ENCODE results near the gene ANKRD13B.
"Not testable (repeated sequence)": the region's sequence is repeated elsewhere in the genome, so short reads cannot be mapped to it uniquely, and the experiment has no call there.

ANKRD13B gene

DNA sequence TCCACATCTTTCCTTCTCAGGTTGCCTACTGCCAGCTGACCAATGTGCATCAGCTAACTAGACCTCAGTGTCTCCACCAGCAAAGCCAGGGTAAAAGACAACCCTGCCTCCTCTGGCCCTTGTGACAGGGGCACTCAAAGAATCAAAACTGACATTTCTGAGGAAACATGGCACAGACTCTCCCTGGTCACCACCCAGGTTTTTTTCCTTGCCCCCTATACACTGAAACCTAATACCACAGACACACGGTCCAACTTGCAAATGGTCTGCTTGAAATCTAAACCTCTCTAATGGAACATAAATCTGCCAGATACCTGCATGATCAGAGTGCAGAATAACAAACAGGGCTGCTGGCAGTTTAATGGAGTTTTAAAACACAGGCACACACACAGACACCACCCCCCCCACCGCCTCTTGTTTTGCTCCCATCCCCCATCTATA lies 49.3 kb downstream of the ANKRD13B start:
- DNase-seq (ENCODE audit: low spot score), result no peak

DNA sequence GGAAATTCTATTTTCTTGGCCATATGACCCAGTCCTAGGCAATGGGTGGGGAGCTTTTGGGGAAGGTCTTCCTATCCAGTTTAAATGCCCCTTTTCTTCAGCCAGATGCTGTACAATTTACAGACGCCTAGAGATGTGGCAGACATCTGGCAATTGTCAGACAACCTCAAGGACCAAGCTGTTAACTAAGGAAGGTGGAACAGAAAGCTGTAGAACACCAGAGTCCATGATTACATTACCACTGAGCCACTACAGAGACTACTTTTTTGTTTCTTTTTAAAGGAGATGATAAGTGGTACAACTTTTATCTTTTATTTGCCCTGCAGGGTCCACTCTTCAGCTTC lies 50.9 kb downstream of the ANKRD13B start:
- no peak for DNase-seq (ENCODE audit: low spot score)

DNA sequence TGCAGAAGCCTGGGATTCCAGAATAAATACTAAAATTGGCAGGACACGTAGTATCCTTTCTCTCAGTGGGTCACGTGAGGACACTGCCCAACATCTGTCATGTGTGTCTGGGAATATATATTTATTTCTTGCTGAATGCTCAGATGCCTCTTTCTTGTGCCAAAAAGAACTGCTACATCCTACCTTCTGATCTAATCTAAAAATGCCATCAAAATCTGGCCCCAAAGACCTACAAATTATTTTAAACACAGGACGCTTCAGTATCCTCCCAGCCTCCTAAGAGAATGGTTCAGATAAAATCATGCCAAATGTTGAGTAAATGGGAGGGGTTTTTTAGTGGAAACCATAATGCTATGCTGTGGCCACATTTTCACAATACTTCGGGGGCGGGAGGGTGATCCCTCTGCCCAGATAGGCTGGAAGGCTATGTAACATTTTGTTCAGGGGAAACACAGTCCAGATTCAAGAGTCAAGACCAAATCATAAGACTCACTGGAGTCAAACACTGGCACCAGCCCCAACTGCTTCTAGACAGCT lies 52.7 kb downstream of the ANKRD13B start:
- DNase-seq (ENCODE audit: low spot score), result no peak

DNA sequence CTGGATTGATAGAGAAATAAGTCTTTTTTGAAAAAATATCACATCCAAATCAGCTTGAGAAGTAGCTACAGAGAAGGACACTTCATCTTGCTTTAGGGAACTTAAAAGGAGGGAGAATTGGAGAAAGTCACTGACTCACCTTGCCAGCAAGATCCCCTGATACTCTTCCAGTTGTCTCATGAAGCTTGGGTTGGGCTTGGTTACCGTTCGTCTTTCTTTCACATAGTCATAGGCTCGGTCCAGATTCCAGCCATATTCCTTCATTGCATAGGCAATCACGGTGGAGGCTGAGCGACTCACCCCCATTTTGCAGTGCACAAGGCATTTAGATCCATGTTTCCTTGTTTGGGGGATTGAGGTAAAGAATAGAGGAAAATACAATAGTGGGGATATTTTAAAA lies 55.1 kb downstream of the ANKRD13B start:
- no peak for DNase-seq (ENCODE audit: low spot score)

DNA sequence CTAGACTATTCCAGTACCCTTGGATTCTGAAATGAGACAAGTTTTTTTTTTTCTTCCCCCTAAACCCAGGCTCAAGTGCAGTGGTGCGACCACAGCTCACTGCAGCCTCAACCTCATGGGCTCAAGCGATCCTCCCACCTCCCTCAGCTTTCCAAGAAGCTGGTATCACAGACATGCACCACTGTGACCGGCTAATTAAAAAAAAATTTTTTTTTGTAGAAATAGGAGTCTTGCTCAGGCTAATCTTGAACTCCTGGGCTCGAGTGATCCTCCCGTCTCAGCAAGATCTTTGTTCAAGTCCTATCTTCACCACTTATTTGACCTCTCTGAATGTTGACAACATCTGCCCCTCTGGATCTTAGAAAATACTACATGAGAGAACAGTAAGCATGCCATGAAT lies 56.4 kb downstream of the ANKRD13B start:
- no peak for DNase-seq (ENCODE audit: low spot score)

DNA sequence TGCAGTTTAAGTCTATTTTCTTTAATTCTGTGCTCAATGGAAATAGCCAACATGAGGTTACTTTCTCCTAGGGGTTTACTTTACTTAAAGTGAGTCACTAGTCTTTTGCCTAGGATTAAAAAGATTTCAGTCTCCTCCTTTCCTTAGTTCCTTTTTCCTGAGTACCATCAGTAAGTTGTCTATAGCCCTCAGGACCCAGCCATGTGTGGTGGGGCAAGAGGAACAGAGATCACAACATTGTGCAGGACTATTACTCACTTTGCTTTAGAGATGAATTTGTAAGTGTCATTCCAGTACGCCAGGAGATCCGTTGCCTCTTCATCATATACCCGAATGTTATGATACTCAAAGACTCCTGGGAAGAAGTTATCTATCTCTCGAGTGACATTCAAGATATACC lies 57.5 kb downstream of the ANKRD13B start:
- DNase-seq (ENCODE audit: low spot score), result no peak

DNA sequence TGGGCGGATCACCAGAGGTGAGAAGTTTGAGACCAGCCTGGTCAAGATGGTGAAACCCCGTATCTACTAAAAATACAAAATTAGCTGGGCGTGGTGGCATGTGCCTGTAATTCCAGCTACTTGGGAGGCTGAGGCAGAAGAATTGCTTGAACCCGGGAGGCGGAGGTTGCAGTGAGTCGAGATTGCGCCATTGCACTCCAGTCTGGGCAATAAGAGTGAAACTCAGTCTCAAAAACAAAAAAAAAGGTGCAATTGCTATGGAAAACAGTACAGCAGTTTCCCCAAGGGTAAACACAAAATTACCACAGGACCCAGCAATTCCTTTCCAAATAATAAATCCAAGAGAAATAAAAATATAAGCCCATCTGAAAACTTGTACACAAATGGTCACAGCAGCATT lies 59.0 kb downstream of the ANKRD13B start:
- DNase-seq (ENCODE audit: low spot score), result not testable (repeated sequence)

DNA sequence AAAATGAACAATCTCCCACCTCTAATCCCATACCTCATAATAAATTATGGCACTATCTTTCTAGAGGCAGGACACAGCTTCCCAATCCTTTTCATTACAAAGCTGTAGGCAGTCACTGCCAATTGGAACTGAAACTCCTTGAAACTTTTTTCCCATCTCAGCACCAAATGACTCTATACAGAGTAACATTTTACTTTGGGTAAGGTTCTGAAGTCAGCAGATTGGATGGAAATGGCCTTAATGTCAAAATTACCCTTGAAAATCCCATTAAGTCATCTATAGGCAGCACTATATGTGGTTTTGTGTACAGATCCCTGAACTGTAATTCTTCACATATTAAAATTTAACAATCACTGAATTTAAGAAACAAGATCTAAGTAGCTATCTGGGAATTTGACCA lies 60.0 kb downstream of the ANKRD13B start:
- DNase-seq (ENCODE audit: low spot score), result no peak

DNA sequence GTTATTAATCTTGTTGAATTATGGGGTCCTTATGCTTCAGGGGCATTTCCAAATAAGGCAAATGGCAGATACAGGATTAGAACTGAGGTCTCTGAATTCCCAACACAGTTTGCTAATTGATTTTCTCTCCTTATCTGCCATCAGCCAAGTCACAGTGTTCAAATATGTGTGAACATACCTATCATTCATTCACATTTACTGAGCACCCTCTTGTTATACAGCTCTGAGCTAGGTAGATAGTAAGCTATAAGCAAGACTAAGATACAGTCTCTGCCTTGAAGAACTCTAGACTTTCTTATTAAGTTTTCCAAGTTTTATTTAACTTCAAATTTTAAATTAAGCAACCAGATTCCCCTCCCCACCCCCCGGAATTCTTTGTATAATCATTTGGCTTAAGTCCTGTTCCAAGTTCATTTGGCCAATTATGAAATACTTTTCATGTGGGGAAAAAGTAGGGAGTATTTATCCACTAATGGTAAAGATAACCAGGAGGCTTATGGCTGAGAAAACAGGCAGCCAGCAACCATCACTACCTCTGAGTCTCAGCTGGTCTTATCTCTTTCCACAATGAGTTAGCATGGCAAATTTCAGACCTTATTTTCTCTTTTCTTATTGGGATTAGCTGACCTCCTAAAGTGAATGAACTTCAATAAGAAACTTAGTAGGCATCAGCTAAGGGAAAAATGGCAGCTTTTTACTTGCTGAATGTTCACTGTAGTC lies 61.2 kb downstream of the ANKRD13B start:
- no peak for DNase-seq (ENCODE audit: low spot score)

DNA sequence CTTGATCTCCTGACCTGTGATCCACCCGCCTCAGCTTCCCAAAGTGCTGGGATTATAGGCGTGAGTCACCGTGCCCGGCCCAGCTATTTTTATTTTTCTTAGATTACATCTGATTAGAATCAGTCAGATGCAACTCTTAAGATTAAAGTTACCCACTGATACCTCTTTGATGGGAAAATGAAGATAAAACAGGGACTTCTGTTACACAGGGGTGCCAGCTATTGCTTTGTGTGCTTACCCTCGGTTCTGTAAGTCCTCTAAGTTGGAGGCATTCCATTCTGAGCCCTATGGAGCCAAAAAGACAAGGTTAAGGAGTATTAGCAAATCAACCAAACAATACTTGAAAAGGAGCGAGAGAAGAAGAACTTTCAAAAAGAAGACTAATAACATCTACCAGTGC lies 62.4 kb downstream of the ANKRD13B start:
- DNase-seq (ENCODE audit: low spot score), result no peak

DNA sequence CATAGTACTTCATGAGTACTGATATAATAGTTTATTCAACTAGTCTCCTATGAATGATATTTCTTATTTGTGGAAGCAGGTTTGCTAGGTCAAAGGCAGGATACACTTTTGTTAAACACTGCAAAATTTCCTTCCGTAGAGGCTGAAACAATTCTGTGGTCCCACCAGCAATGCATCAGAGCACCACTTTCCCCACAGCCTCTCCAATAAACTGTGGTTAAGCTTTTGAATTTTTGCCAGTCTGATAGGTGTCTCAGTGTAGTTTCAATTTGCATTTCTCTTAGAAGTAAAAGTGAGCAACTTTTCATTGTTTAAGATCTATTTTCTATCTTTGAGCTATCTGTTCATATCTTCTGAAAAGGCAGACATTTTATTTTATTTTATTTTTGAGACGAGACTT lies 66.2 kb downstream of the ANKRD13B start:
- peak; percentile 6 for DNase-seq (ENCODE audit: low spot score)

DNA sequence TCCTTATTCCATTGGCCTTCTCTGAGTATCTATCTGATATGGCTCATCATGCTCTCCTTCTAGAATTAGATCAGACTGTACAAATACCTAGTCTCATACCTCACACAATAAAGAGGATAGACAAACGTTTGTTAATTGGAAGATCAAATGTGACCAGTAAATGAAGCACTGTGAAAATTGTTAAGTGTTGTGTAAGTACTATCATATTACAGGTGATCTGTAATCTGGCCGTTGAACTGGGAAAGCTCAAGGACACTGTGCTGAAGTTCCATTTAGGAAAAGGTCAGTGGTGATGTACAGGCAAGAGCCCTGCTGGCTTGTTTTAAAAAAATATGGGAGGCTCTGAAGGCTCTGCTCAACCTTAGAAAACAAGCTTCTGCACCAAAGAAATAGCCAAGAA lies 68.3 kb downstream of the ANKRD13B start:
- DNase-seq (ENCODE audit: low spot score), result no peak

DNA sequence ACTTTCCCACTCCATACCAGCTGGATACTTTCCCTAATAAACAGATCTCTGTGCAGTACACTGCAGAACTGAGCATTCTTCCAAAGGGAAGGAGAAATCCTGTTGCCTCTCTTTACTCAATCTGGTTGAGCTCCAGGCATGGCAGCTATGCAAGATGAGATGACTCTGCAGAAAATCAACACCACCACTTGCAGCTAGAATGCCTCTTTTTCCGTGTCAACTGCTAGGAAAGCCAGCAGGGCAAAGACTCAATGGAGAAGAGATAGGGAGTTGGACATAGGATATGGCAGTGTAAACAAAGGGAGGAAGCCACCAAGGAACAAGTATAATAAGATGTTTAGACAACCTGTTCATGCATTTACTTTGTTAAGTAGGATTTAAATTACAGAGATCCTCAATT lies 70.2 kb downstream of the ANKRD13B start:
- DNase-seq (ENCODE audit: low spot score), result no peak
